T-helper 22 cell (primary cell): ENCODE measurements around the gene ACADL.
"Not testable (repeated sequence)": the region's sequence is repeated elsewhere in the genome, so short reads cannot be mapped to it uniquely, and the experiment has no call there.

ENCODE experiments used
- DNase-seq: peaks from one replicate; pipeline ENCODE4 v3.0.0-alpha.2; 2020; ENCODE audit warnings: low read depth

The ACADL gene

DNA sequence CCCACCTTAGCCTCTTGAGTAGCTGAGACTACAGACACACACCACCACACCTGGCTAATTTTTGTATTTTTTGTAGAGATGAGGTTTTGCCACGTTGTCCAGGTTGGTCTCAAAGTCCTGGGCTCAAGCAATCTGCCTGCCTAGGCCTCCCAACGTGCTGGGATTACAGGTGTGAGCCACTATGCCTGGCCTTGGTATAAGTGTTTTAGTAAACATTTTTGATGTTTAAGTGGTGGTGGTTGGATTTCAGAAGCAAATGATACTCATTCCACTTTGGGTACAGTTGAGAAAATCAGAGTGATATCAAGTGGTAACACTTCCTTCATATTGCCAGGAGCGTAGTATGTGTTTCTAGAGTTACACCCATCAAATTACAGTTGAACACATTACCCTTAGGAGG, 25.4 kb downstream of the ACADL start:
- no peak for DNase-seq

DNA sequence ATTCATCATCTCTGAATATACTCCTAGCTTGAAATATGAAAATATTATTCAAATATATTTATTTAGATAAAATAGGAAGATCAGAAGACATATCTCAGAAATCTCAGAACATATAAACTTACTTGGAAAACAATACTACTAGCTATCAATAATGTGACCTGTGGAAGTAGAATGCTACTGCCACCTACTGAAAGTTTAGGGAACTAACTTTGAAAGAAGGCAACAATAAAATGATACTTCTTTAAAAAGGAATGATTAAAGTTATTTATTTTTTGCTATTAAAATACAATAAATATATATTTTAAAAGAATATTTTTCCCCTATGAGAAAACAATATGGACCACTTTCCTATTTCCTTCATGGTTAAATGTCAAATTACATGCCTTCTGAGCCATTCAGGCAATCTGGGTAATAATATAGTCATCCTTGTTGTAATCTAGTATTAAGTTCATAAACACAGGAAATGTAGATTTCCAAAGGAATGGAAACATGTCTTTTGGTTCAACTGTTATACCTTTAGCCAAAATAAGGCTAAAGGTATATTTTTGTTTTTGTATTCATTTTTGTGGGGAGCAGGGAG, 26.0 kb downstream of the ACADL start:
- DNase-seq, result no peak

DNA sequence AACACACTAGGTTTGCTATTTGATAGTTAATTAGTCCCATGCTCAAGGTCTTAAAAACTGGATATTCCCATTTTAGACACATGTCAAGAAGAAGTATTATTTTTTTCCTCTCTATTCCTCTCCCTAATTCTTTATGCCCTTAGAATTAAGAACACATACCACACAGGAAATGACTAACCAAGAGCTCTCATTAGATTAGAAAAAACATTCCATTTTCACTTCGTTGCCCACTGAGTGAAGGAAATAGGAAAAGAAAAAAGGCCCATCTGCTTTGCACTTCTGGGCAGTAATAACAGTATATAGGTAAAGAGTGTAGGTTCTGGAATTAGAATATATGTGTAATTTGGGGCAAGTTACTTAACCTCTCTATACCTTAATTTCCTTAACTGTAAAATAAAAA, 26.9 kb downstream of the ACADL start:
- no peak for DNase-seq

DNA sequence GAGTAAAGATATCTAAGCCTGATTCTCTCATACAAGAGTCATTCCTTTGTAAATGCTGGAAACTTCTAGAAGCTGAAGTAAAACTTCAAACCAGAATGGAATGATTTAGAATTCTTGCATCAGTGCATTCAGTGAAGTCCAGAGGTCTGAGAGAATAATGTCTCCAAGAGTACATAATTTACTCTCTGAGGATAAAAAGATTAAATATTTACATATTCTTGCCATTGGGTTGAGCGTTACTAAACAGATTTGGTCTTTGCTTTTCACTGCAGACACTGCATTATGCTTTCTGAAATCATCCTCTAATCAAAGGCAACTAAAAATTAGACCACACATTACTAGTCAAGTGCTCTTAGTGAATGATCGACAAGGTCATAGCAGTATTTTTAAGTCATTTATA, 27.5 kb downstream of the ACADL start:
- DNase-seq, result no peak

DNA sequence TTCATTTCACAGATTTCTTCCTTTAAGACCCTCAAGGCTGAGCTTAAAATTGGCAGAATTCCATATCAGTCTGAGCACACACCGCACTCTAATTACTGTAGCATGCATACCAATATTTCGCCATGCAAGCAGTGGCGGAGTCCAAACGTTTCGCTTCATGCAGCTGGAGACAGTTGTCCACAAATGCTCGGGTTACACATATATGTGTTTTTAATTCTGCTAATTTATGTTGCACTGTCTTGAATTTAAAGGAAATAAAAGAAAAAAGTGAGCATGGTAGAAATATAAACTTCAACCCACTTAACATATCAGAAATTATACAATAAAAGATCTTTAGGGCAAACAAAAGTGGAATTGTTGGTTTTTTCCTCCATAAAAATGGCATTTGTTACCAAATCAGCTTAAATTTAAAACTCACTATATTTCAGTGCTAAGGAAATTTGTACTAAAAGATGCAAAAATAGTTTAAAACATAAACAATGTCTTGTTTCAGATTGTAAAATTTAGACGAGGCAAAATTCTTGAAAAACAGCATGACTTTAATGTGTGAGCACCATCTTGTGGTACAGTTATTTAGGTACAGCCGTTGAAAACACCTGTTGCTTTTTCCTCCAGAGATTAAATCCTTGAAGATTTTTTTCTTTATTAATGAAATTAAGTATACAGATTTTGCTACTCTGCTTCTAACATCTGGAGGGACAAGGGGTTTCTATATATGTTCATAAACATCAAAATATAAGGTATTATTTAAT, 30.0 kb downstream of the ACADL start:
- DNase-seq, result no peak

DNA sequence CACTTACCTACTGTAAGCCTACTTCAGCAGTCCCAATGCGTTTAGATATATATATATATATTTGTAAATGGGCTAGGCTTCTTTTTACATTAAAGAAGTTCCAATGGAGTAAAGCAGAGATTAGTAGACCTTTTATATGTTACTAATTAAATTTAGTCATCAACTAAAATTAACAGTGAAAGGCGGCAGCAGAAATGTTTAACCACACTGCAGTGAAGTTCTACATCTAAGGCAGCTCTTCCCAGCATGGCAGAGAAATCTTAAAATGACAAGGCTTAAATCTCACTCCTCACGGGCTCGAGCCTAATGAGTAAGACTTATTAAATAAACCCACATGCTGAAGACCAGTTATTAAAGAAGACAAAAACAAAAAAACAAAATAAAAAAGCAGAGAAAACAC, 34.9 kb downstream of the ACADL start:
- no peak for DNase-seq

DNA sequence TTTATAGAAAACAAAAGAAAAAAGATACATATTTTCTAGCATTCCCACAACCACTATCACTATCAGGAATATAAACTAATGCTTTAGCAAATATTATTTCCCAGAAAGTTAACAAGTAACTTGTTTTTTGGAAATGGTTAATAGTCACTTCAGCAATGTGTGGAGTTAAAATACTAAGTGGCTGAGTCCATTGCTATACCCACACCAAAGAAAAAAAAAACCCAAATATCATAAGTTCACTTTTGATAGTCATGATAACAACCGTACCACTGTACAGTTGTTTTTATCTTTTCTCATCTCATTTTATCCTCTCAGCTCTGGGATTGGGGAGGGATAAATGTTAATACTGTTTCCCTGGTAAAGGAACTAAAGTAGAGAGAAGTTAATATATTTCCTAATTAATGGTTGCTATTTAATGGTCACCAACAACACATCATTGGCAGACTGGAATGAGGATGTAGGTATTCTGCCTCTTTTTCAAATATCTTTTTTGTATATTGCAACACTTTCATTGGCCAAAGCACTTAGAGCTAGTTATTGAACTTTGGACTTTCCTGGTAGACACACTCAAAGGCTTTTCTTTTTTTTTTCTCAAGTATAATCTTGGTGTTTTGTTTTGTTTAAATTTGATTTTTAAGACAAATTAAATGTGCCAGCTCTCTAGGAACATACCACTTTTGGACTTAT, 35.7 kb downstream of the ACADL start:
- DNase-seq, result no peak

DNA sequence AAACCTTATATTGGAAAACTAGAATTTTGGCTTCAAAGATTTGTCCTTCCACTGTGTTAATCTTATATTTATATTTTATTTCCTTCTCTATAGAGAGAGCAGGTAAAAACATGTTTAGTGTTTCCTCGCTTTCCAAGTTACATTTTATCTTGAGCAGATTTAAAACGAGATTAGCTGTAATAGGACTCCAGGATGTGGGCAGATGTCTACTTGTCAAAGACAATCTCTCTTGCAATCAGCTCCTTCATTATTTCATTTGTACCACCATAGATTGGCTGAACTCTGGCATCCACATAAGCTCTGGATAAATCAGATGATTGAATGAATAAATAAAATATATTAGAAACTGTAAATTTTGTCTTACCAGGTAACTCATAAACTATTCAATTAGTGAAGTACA, 36.5 kb downstream of the ACADL start:
- DNase-seq, result no peak

DNA sequence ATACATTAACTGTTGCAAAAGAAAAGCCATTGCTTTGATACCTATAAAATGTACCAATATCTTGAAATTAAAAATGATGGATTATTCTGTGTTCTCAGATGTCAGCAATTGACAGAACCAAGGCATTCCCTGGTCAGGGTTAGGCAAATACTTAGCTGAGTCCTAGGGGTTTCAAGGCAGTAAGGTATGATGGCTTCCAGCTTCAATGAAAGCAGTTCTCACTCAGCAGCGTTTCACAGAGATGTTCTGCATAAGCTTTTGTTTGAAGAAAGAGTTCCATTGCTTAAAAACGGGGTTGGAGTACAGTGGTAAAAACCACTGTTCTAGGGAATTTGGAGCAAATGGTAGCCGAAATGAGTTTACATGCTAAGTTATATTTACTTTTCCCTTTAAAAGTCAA, 37.1 kb downstream of the ACADL start:
- DNase-seq, result no peak

DNA sequence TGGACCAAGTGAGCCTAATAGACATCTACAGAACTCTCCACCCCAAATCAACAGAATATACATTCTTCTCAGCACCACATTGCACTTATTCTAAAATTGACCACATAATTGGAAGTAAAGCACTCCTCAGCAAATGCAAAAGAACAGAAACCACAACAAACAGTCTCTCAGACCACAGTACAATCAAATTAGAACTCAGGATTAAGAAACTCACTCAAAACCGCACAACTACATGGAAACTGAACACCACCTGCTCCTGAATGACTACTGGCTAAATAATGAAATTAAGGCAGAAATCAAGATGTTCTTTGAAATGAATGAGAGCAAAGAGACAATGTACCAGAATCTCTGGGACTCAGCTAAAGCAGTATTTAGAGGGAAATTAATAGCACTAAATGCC, 41.3 kb downstream of the ACADL start:
- not testable (repeated sequence) for DNase-seq

DNA sequence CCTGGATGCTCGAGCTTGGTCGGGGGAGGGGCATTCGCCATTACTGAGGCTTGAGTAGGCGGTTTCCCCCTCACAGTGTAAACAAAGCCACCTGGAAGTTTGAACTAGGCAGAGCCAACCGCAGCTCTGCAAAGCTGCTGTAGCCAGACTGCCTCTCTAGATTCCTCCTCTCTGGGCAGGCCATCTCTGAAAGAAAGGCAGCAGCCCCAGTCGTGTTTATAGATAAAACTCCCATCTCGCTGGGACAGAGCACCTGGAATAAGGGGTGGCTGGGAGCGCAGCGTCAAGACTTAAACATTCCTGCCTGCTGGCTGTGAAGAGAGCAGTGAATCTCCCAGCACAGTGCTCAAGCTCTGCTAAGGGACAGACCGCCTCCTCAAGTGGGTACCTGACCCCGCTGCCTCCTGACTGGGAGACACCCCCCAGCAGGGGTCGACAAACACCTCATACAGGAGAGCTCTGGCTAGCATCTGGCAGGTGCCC, 43.6 kb downstream of the ACADL start:
- not testable (repeated sequence) for DNase-seq

DNA sequence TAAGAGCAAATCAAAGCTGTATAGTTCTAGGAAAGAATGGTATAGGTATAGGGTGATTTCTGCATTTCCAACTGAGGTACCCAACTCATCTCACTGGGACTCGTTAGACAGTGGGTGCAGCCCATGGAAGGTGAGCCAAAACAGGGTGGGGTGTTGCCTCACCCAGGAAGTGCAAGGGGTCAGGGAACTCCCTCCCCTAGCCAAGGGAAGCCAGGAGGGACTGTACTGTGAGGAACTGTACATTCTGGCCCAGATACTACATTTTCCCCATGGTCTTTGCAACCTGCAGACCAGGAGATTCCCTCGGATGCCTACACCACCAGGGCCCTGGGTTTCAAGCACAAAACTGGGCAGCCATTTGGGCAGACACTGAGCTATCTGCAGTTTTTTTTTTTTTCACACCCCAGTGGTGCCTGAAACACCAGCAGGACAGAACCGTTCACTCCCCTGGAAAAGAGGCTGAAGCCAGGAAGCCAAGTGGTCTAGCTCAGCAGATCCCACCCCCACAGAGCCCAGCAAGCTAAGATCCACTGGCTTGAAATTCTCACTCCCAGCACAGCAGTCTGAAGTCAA, 44.1 kb downstream of the ACADL start:
- not testable (repeated sequence) for DNase-seq

DNA sequence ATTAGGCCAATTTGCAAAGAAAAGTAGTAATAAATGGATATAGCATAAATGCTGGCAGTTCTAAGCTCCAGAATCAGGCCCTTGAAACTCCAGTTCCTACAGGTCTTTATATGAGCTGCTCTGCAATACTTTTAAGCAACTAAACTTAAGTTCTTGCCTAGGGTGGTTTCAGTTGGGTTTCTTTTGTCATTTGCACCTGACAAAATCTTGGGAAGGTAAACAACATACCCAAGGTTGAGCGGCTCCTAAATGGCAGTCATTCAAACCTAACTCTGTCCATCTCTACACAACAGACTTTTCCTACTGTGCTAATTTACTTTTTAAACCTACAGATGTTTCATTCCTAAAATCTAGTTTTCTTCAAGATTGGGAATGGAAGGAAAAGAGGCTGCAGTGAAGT, 44.8 kb downstream of the ACADL start:
- no peak for DNase-seq

DNA sequence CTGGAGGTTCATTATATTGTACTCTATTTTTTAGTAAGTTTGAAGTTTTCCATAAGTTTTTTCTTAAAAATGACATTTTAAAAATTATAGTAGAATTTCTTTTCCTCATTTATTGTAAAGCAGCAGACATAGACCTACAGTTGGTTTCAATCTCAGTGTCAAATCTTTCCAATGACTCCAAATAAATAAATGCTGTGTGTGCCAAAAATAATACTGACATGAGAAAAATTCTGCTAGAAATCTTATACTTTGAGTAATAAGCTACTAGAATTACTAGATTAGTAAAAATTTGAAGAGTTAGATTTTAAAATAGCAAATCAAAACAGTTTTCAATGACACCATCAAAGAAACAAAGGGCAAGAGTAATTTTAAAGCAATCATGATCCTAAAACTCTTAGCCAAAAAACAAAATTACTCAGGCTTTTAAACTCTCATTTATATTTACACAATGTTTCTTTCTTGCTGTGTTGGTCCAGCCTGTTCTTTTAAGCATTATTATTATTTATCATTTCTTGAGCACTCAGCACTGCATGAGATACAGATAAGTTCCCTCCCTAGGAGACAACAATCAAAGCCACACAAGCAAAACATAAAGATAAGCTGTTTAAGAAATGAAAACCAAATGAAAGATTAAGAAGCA, 45.8 kb downstream of the ACADL start:
- DNase-seq, result no peak

DNA sequence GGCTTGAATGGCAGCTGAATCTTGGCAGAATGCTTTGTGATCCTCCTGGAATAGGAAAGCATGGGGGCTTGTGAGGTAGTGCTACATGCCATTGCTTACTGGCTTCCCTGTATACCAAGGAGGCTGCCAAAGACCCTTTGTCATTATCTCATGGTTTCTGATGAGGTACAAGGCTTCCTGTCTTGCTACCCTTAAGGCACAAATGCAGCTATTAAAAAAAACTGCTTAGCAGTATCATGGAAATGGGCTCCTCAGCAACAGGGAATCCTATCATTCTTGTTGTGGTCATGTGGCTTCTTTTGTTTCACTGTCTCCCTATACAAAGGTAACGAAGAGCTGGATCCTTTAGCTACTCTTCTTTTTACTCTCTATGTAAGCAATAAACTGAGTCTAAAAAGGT, 47.5 kb downstream of the ACADL start:
- no peak for DNase-seq

DNA sequence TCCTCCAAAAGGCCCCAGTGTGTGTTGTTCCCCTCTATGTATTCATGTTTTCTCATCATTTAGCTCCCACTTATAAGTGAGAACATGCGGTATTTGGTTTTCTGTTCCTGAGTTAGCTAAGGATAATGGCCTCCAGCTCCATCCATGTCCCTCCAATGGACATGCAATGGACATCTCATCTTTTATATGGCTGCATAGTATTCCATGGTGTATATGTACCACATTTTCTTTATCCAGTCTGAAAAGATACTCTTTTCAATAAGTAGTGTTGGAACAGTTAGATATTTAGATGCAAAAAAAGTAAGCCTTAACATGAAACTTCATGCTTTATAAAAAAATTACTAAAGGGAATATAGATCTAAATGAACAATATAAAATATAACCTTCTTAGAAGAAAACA, 48.1 kb downstream of the ACADL start:
- DNase-seq, result not testable (repeated sequence)

DNA sequence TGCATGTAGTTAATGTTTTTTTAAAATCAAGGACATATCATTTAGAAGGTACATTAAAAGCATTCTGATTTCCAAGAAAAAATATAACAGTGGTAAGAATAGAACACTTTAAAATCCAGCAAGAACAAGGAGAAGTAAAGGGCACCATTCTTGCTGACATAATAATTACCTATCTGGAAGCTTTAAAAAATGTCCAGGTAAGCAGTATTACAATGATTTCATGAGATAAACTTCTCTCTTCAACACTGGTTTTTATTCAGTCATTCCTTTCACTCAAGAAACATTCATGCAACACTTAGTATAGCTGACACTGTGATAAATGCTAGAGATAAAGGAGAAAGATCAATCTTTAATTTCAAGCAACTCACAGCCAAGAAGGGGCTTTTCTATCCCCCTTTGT, 51.2 kb downstream of the ACADL start:
- DNase-seq, result no peak

DNA sequence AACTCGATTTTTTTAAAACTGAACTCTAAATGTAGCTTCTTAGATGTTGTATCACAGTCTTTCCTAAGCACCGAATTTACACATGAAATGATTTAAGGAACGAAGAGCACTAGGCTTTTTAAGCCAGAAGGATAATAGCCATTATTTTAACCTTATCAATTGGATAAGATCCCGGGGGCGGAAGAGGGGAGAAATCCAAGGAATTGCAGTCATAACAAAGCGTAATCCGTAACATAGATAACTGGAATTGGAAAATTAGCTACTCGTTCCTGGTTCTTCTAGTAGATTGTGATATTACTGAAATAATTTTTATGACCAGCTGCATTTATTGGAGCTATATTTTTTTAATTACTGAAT, 53.0 kb downstream of the ACADL start:
- no peak for DNase-seq

DNA sequence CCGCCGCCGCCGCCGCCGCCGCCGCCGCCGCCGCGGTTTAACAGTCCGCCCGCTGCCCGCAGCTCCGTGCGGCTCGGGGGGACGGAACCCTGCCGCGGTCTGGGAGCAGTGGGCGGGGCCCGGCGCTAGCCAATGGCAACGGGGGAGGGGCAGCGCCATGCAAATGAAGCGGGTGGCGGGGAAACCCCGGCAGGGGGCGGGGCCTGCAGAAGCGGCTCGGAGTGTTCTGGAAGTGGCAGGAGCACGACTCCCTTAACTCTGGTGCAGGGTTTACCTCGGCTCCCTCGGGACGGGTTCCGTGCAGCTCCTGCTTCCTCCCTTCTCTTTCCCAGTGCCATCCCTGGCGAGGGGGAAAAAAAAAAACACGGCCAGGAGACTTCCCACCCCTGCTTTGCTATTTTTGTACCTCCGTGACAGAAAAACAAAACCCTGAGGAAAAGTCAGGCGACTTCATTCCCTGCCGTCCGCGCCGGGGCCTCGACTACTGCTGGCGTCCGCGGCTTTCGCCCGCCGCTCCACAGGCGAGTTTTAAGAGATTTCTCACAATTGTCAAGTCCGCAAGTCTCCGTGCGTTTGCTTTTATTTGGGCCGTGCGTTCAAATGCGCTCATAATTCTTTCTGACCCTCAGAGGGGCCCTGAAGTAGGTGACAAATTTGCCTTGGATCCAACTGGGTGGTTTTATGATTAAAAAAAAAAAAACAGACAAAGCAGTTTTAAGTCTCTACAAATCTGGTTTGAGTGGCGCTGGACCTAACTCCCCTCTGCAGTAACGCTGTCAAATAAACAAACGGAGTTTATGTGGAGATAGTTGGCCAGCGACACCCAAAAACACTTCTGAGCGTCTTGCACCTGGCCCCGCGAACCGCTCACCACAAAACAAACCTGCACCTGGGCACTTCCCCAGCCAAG, 53.7 kb downstream of the ACADL start, which contains the start of gene KANSL1L:
Gene KANSL1L (minus strand): TSS at position 101 of the 910 bp plus-strand sequence. CDS start 16,827 bp downstream, outside the sequence.
- DNase-seq, result peak; percentile 93

DNA sequence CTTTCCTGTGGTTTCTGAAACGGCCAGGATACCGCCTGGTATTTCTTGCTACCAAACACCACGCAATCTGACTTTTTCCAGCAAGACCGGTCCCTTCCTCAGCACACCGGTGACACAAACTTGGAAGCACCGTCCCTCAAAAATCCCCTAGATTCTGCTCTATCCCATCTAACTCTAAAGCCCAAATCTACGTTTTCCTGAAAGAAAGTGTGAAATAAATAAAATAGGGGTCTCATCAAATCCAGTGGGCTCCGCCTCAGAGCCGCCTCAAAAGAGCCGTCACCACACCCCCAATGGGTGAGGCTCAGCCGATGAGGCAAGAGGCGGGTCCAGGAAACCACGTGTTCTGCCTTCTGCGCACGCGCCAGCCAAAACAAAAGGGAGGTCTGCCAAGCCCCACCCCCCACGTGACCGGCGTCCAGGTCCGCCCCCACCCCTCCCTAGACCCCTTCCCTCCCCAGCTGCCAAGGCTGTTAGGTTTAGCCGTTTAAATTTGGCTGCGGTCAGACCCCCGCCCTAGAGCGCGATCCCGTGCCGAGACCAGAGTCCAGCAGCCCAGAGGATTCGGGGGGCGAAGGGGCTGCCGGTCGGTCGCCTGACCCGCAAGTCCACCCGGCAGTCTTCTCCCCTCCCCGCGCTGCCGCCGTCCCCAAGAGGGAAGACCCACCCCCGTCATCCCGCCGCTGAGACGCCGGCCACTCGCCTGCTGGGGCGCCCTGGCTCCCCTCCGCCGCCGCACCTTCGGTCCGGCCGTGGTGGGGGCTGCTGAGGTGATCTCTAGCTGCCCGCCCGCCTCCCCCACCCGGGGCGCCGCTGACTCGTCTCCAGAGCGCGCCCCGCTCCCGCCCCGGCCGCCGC, 54.6 kb downstream of the ACADL start:
- peak; percentile 92 for DNase-seq

DNA sequence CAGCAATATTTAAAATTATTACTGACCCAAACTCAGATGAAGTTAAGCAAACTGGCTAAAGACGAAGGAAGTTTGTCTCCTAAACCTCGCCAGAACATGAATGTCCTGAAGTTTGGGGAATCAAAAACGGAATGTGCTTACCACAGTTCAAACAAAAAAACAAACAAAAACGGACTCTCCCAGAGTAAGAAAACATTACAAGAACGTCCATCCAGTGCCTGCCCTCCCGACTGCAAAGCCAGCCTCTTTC, 55.1 kb downstream of the ACADL start:
- no peak for DNase-seq
